Testis (tissue), 2 donors: Measurements from ENCODE around the gene CERS2.

Experiments used
- CTCF ChIP-seq, 3 experiments: fragments of 450-650 bp in 2 of 3; fragments of 200-600 bp in 1 of 3; sonication (generic) in 1 of 3; IDR thresholded peaks; one replicate each; pipeline ENCODE4 v1.5.1; 2016 to 2019; ENCODE audit warnings: antibody characterized with exemption in 3 of 3, mild to moderate bottlenecking in 2 of 3, moderate library complexity in 1 of 3
- POLR2A ChIP-seq: fragments of 450-650 bp; IDR thresholded peaks from one replicate; pipeline ENCODE4 v1.6.1; 2017; ENCODE audit warnings: antibody characterized with exemption, mild to moderate bottlenecking, moderate library complexity

GRCh38 chr1:150981177-150981804 lies 6.7 kb upstream of the CERS2 start:
- TF ChIP-seq CTCF (IDR thresholded peaks at IDR 0.05) (no peak), POLR2A (no peak)
